Midbrain (tissue), 1 donor: ENCODE results near the gene CADPS2.

ENCODE experiments used
- DNase-seq: peaks from one replicate; lab custom pipeline; 2025; lab: John Stamatoyannopoulos, UW

Gene CADPS2

DNA sequence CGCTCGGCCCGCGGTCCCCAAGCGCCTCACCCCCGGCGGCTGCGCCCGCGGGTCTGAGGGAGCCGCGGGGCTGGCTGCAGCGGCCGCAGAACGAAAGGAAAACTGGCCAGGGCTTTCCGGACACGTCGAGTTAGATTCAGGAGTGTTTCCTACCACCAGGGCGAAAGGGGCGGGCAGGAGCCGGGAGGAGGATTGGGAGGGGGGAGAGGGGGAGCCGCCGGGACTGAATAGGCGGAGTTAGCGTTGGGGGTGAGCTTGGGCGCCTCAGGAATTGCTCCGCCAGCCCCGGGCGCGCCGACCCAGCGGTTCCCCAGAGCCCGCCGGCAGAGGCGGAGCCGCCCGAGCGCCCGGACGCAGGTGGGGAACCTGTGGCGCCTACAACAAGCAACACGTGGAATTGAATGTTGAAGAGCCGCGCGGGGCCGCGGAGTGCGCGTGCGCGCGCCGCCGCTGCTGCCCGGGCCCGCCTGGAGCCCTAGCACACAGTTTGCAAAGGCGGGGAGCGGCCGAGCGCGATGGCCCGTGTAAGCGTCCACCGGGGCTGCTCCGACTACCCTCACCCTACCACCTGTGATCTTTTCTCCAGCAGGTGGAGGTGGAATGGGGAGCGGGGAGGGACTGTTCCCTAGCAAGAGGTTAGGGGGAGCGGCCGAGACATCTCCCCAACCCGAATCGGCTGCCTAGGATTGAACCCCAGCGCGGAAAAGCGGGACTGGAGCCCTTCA is at the start of gene CADPS2:
Gene CADPS2, minus strand, starts transcription at position 104 of the 725 bp plus-strand sequence. CDS start 123 bp downstream, outside the sequence.
- peak; percentile 53 for DNase-seq

DNA sequence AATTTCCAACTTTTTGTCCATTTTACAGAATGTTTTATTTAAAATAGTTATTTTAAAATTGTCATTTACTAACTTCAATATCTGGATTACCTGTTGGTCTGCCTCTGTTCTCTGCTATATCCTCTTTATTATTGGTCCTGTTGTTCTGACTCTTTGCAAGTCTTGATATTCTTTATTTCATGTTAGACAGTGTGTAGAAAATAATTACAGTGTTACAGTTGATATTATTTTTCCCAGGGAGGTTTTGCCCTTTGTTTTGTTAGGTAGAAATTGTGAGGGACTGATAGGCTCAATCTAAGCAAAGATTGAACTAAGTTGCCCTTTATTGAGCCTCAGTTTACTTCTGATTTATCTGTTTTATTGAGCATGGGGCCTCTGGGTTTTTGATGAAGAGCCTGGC is 49.4 kb upstream of the CADPS2 start:
- no peak for DNase-seq

DNA sequence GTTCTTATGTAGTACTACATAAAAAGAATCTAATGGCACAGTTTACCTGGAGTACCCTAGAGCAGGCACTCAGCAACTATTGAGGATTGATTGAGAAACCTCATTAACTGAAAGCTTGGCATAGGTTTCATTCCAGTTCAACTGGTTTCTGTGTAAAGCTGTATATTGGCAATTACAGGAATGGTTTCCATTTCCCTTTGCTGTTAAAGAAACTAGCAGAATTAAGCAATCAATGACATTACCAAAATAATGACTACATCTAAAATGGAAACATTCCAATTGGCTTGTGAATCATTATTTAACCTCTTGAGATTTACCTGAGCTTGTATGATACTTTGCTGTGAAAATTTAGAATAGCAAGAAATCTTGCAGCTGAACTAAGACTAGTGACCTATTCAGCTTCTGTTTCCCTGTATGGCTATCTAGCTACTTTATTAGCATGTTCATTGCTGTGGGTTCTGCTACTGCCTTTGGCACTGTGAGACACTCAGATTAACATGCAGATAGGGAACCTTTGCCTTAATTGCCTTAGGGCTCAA is 33.5 kb upstream of the CADPS2 start:
- DNase-seq: no peak

DNA sequence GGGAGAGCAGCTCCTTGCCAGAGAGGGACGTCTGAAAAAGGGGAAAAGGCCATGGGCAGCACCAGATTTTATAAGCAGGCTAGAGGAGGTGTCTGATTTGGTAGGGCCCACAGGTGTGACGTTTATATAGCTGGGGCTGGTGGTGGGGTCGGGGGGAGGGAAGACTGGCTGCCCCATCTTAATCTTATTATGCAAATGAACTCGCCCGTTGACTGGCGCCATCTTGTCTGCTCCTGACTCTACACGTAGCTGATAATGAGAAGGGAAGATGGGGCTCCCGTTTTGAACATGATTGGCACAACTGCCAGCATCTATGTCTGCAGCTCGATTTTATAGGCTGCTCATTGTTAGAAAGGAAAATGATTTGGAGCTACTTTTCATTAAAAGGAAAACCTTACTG is 28.6 kb upstream of the CADPS2 start:
- DNase-seq: no peak

DNA sequence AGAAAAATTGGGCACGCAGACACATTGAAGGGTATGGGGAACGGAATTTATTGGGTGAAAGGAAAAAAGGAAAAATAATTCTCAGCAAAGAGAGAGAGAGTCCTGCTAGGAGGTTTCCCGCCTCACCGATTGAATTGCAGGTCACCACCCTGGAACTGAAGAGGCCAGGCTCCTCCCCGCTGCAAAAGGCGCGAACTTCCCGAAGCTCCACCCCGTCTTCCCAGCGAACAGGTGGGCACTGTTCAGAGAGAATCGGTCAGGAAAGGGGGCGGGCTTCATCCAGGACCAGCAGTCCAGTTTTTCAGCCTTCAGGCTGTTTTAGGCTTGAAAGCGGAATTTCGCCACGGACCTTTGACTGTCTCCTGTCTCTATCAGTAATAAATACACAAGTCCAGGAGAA is 27.3 kb upstream of the CADPS2 start:
- no peak for DNase-seq

DNA sequence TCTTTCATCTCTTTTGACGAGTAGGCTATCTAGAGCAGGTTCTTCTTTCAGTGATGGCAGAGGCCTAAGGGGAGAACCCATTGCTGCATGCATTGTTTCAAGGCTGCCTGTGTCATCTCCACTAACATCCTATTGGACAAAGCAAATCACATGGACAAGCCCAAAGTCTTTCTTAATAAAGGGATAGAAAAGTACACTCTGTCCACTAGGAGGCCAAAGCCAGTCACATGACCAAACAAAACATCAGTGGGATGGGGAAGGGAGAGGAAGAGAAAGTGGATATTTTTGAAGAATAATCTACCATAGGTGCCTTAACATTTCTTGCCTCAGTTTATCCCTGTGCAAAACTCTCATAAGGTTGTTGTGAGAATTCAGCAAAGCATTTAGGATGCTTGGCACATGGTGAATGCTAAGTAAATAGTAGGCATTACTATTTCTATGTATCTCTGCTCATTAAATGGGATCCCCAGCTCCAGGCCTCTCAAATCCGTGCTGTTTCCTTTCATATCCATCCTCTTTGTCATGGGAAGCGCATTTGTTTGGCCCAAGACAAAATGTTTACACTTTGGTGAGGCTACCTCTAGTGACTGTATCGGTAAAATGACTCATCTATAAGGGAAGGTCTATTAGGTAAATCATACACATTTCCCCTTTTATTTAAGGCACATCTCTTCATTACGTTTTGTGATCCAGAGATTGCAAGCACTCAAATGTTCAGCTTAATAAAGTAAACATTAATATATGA is 16.7 kb upstream of the CADPS2 start:
- no peak for DNase-seq

DNA sequence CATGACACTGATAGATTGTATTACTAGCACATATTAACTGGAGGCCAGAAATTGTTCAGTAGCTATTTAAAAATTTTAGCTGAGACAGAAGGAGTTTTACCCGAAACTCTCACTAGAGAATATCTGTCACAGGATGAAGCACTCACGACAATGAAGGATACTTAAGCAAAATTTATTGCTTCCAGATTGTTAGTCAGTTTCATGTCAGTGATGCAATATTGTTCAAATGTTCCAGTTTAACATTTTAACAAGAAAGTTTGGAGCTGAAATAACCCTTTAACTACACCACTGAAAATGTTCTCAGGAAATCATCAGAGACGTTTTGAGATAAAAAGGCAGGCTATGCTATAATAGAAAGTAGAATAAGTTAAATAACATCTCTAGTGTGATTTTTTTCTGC is 15.0 kb upstream of the CADPS2 start:
- DNase-seq: no peak

DNA sequence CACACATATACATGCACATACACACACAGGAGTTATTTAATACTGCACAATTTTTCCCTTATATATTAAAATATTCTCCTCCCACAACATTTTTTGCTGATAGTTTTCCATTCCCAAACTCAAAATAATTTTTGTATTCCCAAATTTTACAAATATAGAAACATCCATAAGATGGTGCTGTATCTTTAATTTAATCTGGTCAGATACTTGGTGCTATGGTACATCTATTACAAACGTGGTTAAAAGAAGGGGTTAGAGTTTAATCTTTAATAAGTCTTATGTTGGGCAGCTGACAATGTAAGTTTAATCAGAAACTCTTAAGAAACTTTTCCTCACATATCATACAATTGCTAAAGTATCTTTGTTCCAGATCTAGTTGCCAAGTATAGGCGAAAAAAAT is 10.2 kb upstream of the CADPS2 start:
- no peak for DNase-seq

DNA sequence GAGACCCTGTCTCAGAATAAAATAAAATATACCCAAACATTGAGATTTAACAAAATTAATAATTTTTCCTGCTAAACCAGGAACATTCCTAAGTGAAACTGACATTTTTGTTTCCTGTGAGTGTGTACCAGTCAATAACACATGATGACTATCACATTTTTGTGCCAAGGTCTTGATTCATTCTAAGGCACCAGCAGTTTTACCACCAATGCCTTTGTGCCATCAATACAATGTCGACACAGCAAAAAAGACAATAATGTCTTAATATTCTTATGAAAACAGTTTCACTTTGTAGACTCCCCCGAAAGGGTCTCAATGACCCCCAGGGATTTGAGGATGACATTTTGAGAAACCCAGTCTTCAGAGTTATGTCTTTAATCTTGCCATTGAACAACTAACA is 7.2 kb upstream of the CADPS2 start:
- no peak for DNase-seq

DNA sequence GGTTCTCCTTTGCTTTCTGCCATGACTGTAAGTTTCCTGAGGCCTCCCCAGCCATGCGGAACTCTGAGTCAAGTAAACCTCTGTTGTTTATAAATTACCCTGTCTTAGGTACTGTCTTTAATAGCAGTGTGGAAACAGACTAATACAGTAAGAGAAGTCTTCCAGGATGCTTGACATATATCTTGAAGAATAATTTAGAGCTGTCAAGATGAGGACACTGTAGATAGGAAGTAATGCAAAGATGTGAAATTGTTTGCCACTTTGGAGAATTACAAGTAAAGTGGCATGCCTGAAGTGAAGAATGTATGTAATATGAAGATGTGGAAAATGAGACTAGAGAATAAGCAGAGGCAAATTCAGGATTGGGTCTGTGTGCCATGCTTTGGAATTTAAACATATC is 2.9 kb upstream of the CADPS2 start:
- DNase-seq: no peak

DNA sequence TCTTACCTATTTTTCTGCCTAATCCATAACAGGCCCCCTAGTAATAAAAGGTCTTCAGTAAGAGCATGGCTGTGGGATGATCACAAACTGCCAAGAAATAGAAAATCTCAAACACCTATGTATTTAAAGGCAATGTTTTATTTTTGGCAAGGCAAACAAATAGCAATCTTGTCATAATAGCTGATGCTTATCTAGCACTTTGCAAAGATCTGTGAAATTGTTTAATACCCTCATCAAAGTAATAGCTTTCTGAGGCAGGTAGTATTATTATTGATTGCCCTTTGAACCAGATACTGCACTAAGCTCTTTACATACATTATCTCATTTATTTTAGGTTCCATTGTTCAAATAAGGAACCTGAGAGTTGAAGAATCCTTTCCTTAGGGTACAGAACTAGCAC is 1.6 kb upstream of the CADPS2 start:
- no peak for DNase-seq

DNA sequence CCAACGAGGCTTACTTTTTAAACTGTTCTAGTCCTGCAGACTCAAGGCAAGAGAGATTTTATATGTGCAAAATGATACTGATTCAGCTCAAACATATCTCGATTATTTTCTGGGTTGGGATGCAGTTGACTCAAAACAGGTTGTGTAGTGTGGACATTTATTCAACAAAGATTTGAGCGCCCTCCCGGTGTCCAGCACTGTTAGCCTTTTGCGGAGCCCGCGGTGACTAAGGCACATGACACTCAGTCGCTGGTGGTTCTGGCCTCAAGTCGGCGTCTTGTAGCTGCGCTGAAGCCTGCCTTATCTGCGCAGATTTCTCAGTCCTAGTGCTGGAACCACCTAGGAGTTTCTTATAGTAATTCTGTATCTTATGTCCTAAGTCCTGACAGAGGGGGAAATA is 938 bp upstream of the CADPS2 start:
- DNase-seq: peak; percentile 36

DNA sequence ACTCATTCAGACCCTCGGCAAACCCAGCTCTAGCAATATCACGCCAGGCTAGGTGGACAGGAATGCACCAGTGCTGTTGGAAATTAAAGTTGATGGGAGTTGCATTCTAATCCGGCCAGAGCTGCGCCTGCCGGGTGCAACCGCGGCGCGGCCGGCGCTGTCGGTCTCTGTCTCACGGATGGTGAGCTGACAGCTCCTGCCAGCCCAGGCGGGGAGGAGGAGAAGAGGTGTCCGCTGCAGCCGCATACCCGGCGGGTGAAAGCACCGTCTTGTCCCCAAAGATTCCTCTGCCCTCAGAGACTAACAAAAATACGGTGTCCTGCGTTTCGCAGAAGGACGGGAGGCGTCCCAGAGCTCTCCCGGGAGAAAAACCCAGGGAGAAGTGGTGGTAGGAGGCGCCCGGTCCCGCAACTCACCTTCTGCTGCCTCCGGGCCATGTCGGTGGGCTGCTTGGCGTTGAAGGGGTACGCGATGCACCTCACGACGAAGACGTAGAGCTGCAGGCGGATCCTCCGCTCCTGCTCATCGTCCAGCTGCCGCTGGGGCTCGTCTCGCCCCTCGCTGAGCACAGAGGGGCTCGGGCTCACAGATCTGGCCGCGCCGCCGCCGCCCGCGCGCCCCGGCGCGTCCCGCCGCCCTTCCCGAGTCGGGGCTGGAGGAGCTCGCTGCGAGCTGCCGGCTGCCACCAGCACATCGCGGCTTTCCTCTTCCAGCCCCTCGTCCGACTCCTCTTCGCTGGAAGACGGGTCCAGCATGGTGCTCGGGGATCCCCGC is 490 bp downstream of the CADPS2 start:
- DNase-seq: peak; percentile 7

DNA sequence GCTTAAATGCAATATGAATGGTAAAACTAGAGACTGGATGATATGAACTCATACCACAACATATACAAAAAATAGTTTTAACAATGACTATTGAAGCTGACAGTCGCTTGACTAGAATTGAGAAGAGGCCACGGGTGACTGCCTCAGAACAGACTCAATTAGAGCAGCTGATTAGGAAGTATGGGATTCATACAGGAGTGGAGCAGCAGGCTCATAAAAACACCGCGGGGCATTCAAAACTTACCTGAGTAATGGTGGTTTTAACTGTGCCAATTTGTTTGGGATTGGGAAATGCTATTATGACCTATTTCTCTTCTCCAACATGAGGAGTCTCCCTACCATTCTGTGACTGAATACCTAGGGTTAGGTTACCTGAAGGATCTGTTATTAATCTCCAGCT is 2.1 kb downstream of the CADPS2 start:
- no peak for DNase-seq

DNA sequence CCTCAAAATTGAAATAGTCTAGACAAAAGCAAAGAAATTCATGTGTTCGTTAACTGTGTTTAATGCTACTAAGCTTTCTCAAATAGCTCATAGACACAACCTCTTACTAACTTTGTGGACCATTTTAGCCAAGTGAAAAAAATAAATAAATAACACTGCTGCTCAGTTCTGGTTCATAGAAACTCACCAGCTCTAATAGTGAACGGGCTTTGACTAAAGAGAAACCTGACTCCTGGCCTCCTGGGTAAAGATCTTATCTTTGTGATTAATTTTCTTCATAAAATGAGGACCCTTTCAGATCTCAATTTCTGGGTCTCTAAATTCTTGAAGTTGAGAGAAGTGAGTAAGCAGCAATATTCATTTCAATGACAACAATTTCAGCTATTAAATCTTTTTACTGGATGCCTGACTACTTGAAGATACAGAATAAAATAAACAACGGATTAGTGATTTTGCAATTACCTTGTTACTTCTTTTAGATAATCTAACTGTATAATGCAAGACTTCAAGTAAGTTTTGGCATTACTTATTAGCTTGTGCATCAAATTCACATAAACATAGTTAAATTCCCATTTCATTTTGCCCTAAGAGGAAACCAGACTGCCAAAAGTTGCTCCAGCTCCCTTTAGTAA is 3.1 kb downstream of the CADPS2 start:
- no peak for DNase-seq

DNA sequence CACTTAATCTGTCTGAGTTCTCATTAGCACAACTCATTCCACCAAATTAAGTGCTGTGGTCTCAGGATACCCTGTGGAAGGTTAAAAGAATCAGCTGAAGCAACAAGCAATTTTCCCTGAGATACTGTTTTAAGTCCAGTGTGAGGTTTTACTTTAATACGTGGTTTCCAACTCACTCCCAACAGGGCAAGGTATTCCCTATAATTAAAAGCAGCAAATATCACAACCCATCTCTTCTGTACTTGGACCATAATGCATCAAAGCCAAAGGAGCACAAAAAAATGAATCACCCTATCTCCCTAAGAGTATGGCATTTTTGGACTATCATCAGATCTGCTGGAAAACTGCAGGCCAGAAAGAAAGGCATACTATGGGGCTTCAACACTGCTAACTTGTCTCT is 4.9 kb downstream of the CADPS2 start:
- no peak for DNase-seq

DNA sequence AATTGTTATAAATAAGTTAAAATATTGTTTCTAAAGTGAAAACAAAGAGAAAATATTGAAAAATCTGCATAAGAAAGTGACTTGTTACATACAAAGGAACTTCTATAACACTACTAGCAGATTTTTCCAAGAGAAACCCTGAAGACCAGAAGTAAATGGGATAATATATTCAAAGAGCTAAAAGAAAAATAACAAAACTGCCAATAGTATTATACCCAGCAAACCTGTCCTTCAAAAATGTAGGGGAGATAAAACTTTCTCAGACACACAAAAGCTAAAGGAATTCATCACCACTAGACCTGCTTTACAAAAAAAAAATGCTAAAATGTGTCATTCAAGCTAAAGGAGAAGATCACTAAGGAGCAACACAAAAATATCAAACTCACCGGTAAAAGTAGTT is 17.0 kb downstream of the CADPS2 start:
- DNase-seq: no peak

DNA sequence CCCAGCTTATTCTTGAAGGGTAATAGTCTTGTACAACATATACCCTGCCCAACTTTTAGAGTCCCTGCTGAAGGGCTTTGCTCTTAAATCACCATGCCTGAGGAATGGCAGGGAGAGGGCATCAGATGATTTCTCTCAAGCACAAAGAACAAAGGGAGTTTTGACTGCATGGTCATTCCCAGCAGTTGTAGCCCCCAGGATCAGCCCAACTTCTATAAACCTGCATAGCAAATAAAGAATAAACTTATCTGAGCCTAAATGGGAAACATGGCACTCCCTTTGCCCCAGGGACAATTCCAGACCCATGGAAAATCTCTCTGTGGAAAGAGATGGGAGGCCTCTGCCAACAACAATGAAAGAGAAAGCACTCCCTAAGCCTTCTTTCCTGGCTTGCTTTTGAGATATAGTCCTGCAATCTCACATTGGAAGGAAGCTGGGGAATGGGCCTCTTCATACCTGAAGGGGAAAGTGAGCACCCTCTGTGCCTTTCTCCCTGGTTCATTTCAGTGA is 18.7 kb downstream of the CADPS2 start:
- DNase-seq: no peak

DNA sequence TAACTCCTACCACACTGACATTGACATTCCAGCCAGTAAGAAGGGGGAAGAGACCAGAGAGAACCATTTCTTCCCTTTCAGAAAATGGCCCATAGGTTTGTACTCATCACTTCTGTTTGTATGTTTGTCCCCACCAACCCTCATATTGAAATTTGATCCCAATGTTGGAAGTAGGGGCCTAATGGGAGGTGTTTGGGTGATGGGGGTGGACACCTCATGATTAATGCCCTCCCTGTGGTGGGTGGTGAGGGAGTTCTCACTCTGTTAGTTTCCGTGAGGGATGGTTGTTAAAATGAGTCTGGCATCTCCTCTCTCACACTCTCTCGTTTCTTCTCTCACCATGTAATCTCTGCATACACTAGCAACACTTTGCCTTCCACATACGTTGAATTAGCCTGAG is 21.4 kb downstream of the CADPS2 start:
- DNase-seq: no peak

DNA sequence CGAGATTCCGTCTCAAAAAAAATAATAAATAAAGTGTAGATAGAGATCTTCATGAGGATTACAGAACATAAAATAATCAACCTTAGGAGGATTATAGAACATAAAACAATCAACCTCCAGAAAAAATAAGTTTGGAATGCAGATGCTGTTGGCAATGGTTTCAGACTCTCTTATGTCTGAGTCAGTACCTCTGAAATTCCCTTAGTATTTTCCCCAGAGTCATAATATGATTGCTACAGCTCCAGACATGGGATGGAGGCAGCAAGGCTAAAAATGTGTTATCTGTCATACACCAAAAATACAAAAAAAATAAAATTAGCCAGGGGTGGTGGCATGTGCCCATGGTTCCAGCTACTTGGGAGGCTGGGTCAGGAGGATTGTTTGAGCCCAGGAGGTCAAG is 22.2 kb downstream of the CADPS2 start:
- DNase-seq: no peak

DNA sequence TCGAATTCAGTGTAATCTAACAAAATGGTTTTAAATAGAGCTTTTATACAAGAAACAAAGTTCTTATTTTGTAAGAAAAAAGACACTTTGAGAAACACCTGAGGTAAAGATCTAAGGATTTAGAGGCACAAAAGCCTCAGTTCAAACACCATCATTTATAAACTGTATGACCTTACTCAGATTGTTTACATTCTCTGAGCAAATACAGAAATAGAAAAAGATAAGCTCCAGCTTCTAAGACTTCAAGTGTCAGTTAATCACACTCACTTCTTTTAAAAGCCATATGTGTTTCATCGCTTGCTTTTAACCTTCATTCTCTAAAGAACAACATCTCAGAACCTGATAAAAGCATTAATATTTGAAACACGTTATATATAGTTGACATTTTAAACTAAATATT is 27.9 kb downstream of the CADPS2 start:
- DNase-seq: no peak

DNA sequence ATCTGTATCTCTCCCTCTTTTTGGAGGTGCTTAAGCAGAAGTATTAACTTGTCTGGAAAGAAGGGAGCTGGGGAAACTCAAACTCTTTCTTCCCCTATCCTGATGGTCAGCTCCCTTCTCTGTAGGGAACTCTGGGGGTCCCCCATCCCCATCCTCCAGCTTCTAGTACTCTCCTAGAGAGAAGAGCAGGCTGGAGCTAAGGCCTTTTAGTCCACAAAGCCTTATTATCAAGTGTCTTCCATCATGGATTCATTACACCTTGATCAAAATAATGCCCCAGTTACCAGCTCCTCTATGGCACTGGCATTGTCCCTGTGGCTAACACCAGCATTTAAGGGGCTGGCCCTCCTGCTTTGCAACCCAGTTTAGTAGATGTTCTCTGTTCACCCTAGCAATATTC is 35.7 kb downstream of the CADPS2 start:
- DNase-seq: no peak
